Occipital lobe (tissue), 2 donors: Measurements from ENCODE around the gene MT1F. TPM values are rescaled to one million over a fixed set of nuclear protein-coding genes. Genes with fewer than 3 reads are reported as not detected.
"Not testable (repeated sequence)": the region's sequence is repeated elsewhere in the genome, so short reads cannot be mapped to it uniquely, and the experiment has no call there.

Source experiments
- DNase-seq: peaks from one replicate; lab custom pipeline; 2025; lab: John Stamatoyannopoulos, UW
- total RNA-seq: library from RNA; depleted of rRNA; stranded (reverse); fragments of >200 nt; gene quantifications from one replicate; pipeline ENCODE4 v1.2.3, GENCODE V29; 2014

MT1F gene
- 2.5 TPM for total RNA-seq

GRCh38 chr16:56657555-56658326, at the start of gene MT1F:
MT1F (plus strand) TSS chr16:56657959; CDS start chr16:56658059, 100 bp downstream.
- peak; percentile 21 for DNase-seq

GRCh38 chr16:56608043-56608875, 49.5 kb upstream of the MT1F start, which contains the start of gene MT2A:
MT2A (plus strand) TSS chr16:56608584; CDS start chr16:56608656, 72 bp downstream.
- peak; percentile 85 for DNase-seq

- no peak for DNase-seq
These were observed 48.8 kb upstream of the MT1F start for GRCh38 chr16:56608876-56609462.

GRCh38 chr16:56609463-56609921, 48.3 kb upstream of the MT1F start:
- peak; percentile 50 for DNase-seq

GRCh38 chr16:56610017-56610608, 47.6 kb upstream of the MT1F start:
- DNase-seq, result no peak

- no peak for DNase-seq
These were observed 47.1 kb upstream of the MT1F start for GRCh38 chr16:56610609-56611111.

GRCh38 chr16:56611281-56611833, 46.4 kb upstream of the MT1F start:
- no peak for DNase-seq

GRCh38 chr16:56613706-56614105, 44.1 kb upstream of the MT1F start:
- DNase-seq, result no peak

GRCh38 chr16:56614549-56614991, 43.2 kb upstream of the MT1F start:
- no peak for DNase-seq

- DNase-seq, result no peak
These were observed 42.4 kb upstream of the MT1F start for GRCh38 chr16:56615353-56615752.

- DNase-seq, result no peak
These were observed 41.0 kb upstream of the MT1F start for GRCh38 chr16:56616608-56617211.

GRCh38 chr16:56617212-56618085, 40.3 kb upstream of the MT1F start:
- no peak for DNase-seq

GRCh38 chr16:56618138-56618537, 39.6 kb upstream of the MT1F start:
- DNase-seq, result no peak

- no peak for DNase-seq
These were observed 37.3 kb upstream of the MT1F start for GRCh38 chr16:56620339-56620897.

- not testable (repeated sequence) for DNase-seq
These were observed 35.9 kb upstream of the MT1F start for GRCh38 chr16:56621665-56622445.

- not testable (repeated sequence) for DNase-seq
These were observed 34.6 kb upstream of the MT1F start for GRCh38 chr16:56623184-56623583.

GRCh38 chr16:56623637-56624036, 34.1 kb upstream of the MT1F start:
- DNase-seq, result no peak
